Upper lobe of left lung (tissue), 4 donors: ENCODE results near the gene DOCK4.

Experiments used
- EP300 ChIP-seq, 4 donors: sonication (generic); formaldehyde crosslinking; IDR thresholded peaks; one replicate each; pipeline ENCODE4 v1.5.1; 2017; ENCODE audit warnings: antibody characterized with exemption in 4 of 4, control low read depth in 2 of 4
- POLR2A ChIP-seq, 4 donors: fragments of 450-650 bp; IDR thresholded peaks; one replicate each; pipeline ENCODE4 v1.5.1; 2016 to 2017; ENCODE audit warnings: antibody characterized with exemption in 4 of 4, mild to moderate bottlenecking in 2 of 4
- TF ChIP-seq, protein P1 (sequence below), 6 experiments: fragments of 450-650 bp in 4 of 6; fragments of 200-600 bp in 2 of 6; sonication (generic) in 2 of 6; IDR thresholded peaks; one replicate each; pipeline ENCODE4 v1.5.1; 2016 to 2019; ENCODE audit warnings: antibody characterized with exemption in 6 of 6

DNA sequence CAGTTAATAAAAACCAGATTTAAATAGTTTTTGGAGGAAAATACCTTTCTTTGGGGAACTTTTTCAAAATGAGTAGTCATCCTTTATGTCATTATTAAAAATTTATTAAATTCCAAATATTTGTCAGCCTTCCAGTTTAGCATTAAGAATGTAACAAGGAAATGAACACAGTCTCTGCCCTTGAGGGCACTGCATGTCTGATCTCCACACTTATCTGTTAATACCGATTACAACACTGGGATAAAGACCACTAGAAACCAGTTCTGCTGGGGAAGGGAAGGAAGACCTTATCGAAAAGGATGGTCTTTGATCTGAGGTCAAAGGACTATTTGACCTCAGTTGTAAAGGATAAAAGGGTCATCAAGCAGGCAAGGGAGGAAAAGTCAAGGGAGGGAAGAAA lies 320.0 kb downstream of the DOCK4 start:
- TF ChIP-seq, protein P1, sequence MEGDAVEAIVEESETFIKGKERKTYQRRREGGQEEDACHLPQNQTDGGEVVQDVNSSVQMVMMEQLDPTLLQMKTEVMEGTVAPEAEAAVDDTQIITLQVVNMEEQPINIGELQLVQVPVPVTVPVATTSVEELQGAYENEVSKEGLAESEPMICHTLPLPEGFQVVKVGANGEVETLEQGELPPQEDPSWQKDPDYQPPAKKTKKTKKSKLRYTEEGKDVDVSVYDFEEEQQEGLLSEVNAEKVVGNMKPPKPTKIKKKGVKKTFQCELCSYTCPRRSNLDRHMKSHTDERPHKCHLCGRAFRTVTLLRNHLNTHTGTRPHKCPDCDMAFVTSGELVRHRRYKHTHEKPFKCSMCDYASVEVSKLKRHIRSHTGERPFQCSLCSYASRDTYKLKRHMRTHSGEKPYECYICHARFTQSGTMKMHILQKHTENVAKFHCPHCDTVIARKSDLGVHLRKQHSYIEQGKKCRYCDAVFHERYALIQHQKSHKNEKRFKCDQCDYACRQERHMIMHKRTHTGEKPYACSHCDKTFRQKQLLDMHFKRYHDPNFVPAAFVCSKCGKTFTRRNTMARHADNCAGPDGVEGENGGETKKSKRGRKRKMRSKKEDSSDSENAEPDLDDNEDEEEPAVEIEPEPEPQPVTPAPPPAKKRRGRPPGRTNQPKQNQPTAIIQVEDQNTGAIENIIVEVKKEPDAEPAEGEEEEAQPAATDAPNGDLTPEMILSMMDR (IDR thresholded peaks at IDR 0.05) = no peak
- TF ChIP-seq EP300 (IDR thresholded peaks at IDR 0.05) (no peak), POLR2A (IDR thresholded peaks at IDR 0.05) (no peak)
